Karpas-422 (cell line): ENCODE measurements around the gene SMAD1. TPM values are rescaled to one million over a fixed set of nuclear protein-coding genes. Genes with fewer than 3 reads are reported as not detected.

ENCODE experiments used
- DNase-seq: peaks from one replicate; pipeline ENCODE4 v3.0.0-alpha.2; 2015
- H2AFZ ChIP-seq: fragments of 200-600 bp; sonication (generic); 2 replicates; pipeline ENCODE4 v1.6.1; 2014; ENCODE audit warnings: antibody characterized with exemption, low read length, mixed read lengths
- H3K27ac ChIP-seq: fragments of 200-600 bp; sonication (generic); 2 replicates; pipeline ENCODE4 v1.5.1; 2014; ENCODE audit warnings: mild to moderate bottlenecking, low read length, moderate library complexity
- H3K27me3 ChIP-seq: fragments of 200-600 bp; sonication (generic); 2 replicates; pipeline ENCODE4 v1.6.1; 2014; ENCODE audit warnings: low read length, mixed read lengths
- H3K36me3 ChIP-seq: fragments of 200-600 bp; sonication (generic); 2 replicates; pipeline ENCODE4 v1.6.1; 2014; ENCODE audit warnings: low read length, mixed read lengths; ENCODE audit not compliant: insufficient read depth
- H3K4me1 ChIP-seq: fragments of 200-600 bp; sonication (generic); 2 replicates; pipeline ENCODE4 v1.6.1; 2014; ENCODE audit warnings: mild to moderate bottlenecking, low read length, mixed read lengths
- H3K4me2 ChIP-seq: fragments of 200-600 bp; sonication (generic); 2 replicates; pipeline ENCODE4 v1.6.1; 2014; ENCODE audit warnings: low read length, low read depth, mild to moderate bottlenecking; ENCODE audit not compliant: poor library complexity, severe bottlenecking
- H3K4me3 ChIP-seq: fragments of 200-600 bp; sonication (generic); 2 replicates; pipeline ENCODE4 v1.5.1; 2014; ENCODE audit warnings: mild to moderate bottlenecking, antibody characterized with exemption, low read length, mixed read lengths
- H3K79me2 ChIP-seq: fragments of 200-600 bp; sonication (generic); 2 replicates; pipeline ENCODE4 v1.6.1; 2014; ENCODE audit warnings: mild to moderate bottlenecking, low read length, mixed read lengths
- H3K9ac ChIP-seq: fragments of 200-600 bp; sonication (generic); 2 replicates; pipeline ENCODE4 v1.6.0; 2014; ENCODE audit warnings: low read length
- H3K9me2 ChIP-seq: fragments of 200-600 bp; sonication (generic), shearing (Covaris generic); replicated peaks from 2 replicates; pipeline ENCODE4 v1.6.0; 2014; ENCODE audit warnings: mild to moderate bottlenecking, low read length, moderate library complexity; ENCODE audit not compliant: insufficient read depth
- H3K9me3 ChIP-seq: fragments of 300-700, 200-600 bp; sonication (generic); 2 replicates; pipeline ENCODE4 v1.6.1; 2014; ENCODE audit warnings: low read length, mixed read lengths
- H4K20me1 ChIP-seq: fragments of 200-600 bp; sonication (generic); 2 replicates; pipeline ENCODE4 v1.6.1; 2014; ENCODE audit warnings: mild to moderate bottlenecking, antibody characterized with exemption, low read length, low read depth; ENCODE audit not compliant: insufficient read depth
- total RNA-seq: library from RNA; depleted of rRNA; stranded (reverse); fragments of >200 nt; shearing (Covaris generic); gene quantifications from 2 replicates; pipeline ENCODE4 v1.2.3, GENCODE V29; 2014; ENCODE audit warnings: low replicate concordance; rRNA removed

SMAD1 gene
- not detected in 2 replicates for total RNA-seq

- Histone ChIP-seq H3K27ac (no peak within 1 kb of the TSS), H2AFZ (no peak within 1 kb of the TSS), H3K4me2 (no peak within 1 kb of the TSS), H3K4me1 (peaks cover 12% of the 10 kb centered on the region), H4K20me1 (no peaks in the 10 kb centered on the region), H3K36me3 (no peaks in the 10 kb centered on the region), H3K27me3 (no peaks in the 10 kb centered on the region), H3K79me2 (no peaks in the 10 kb centered on the region), H3K4me3 (no peak within 1 kb of the TSS), H3K9ac (no peak within 1 kb of the TSS), H3K9me2 (no peaks in the 10 kb centered on the region), H3K9me3 (no peaks in the 10 kb centered on the region)
- DNase-seq, result no peak
These were observed at the start of gene SMAD1 for GRCh38 chr4:145481164-145481941. Gene SMAD1 (plus strand): TSS chr4:145481853. CDS start chr4:145514614, 32,761 bp downstream.

GRCh38 chr4:145433684-145434083, 48.0 kb upstream of the SMAD1 start:
- H3K4me3 ChIP-seq, result no peak overlapping the region
- H2AFZ ChIP-seq, result no peak overlapping the region
- H3K9ac ChIP-seq, result no peak overlapping the region
- 0 out of 2 replicates have a peak, but pooled peaks cover 3% of the 10 kb centered on the region for H3K9me3 ChIP-seq
- H4K20me1 ChIP-seq, result no peaks in the 10 kb centered on the region
- no peak for DNase-seq
- H3K4me2 ChIP-seq, result no peak overlapping the region
- no peaks in the 10 kb centered on the region for H3K4me1 ChIP-seq
- no peaks in the 10 kb centered on the region for H3K9me2 ChIP-seq
- no peaks in the 10 kb centered on the region for H3K36me3 ChIP-seq
- no peaks in the 10 kb centered on the region for H3K79me2 ChIP-seq
- no peak overlapping the region for H3K27ac ChIP-seq
- H3K27me3 ChIP-seq, result no peaks in the 10 kb centered on the region

- H3K4me2 ChIP-seq, result no peak overlapping the region
- H3K9me2 ChIP-seq, result no peaks in the 10 kb centered on the region
- H3K4me3 ChIP-seq, result no peak overlapping the region
- H3K9me3 ChIP-seq, result 0 out of 2 replicates have a peak, but pooled peaks cover 3% of the 10 kb centered on the region
- no peak overlapping the region for H2AFZ ChIP-seq
- no peaks in the 10 kb centered on the region for H3K79me2 ChIP-seq
- DNase-seq, result no peak
- H3K9ac ChIP-seq, result no peak overlapping the region
- H4K20me1 ChIP-seq, result no peaks in the 10 kb centered on the region
- no peaks in the 10 kb centered on the region for H3K27me3 ChIP-seq
- no peaks in the 10 kb centered on the region for H3K36me3 ChIP-seq
- no peaks in the 10 kb centered on the region for H3K4me1 ChIP-seq
- H3K27ac ChIP-seq, result no peak overlapping the region
These were observed 46.0 kb upstream of the SMAD1 start for GRCh38 chr4:145435646-145436045.

- H4K20me1 ChIP-seq, result no peaks in the 10 kb centered on the region
- no peaks in the 10 kb centered on the region for H3K36me3 ChIP-seq
- no peak overlapping the region for H3K4me2 ChIP-seq
- H2AFZ ChIP-seq, result no peak overlapping the region
- no peak overlapping the region for H3K4me3 ChIP-seq
- no peaks in the 10 kb centered on the region for H3K27me3 ChIP-seq
- no peak overlapping the region for H3K9ac ChIP-seq
- no peaks in the 10 kb centered on the region for H3K4me1 ChIP-seq
- H3K27ac ChIP-seq, result no peak overlapping the region
- H3K79me2 ChIP-seq, result no peaks in the 10 kb centered on the region
- H3K9me3 ChIP-seq, result 0 out of 2 replicates have a peak, but pooled peaks cover 3% of the 10 kb centered on the region
- DNase-seq, result no peak
- H3K9me2 ChIP-seq, result no peaks in the 10 kb centered on the region
These were observed 45.5 kb upstream of the SMAD1 start for GRCh38 chr4:145436114-145436513.

GRCh38 chr4:145436796-145437195, 44.9 kb upstream of the SMAD1 start:
- H3K27me3 ChIP-seq, result no peaks in the 10 kb centered on the region
- H3K9me2 ChIP-seq, result no peaks in the 10 kb centered on the region
- H3K9me3 ChIP-seq, result 0 out of 2 replicates have a peak, but pooled peaks cover 3% of the 10 kb centered on the region
- no peak overlapping the region for H2AFZ ChIP-seq
- DNase-seq, result no peak
- H3K36me3 ChIP-seq, result no peaks in the 10 kb centered on the region
- no peak overlapping the region for H3K27ac ChIP-seq
- H3K79me2 ChIP-seq, result no peaks in the 10 kb centered on the region
- H3K9ac ChIP-seq, result no peak overlapping the region
- H3K4me2 ChIP-seq, result no peak overlapping the region
- H3K4me1 ChIP-seq, result no peaks in the 10 kb centered on the region
- no peak overlapping the region for H3K4me3 ChIP-seq
- H4K20me1 ChIP-seq, result no peaks in the 10 kb centered on the region

- 0 out of 2 replicates have a peak, but pooled peaks cover 3% of the 10 kb centered on the region for H3K9me3 ChIP-seq
- H3K4me2 ChIP-seq, result no peak overlapping the region
- no peaks in the 10 kb centered on the region for H3K79me2 ChIP-seq
- no peak overlapping the region for H3K4me3 ChIP-seq
- no peaks in the 10 kb centered on the region for H3K27me3 ChIP-seq
- no peaks in the 10 kb centered on the region for H3K9me2 ChIP-seq
- no peaks in the 10 kb centered on the region for H3K4me1 ChIP-seq
- no peak overlapping the region for H3K9ac ChIP-seq
- no peaks in the 10 kb centered on the region for H4K20me1 ChIP-seq
- H3K36me3 ChIP-seq, result no peaks in the 10 kb centered on the region
- no peak overlapping the region for H2AFZ ChIP-seq
- H3K27ac ChIP-seq, result no peak overlapping the region
- no peak for DNase-seq
These were observed 44.2 kb upstream of the SMAD1 start for GRCh38 chr4:145437466-145437865.

- H4K20me1 ChIP-seq, result no peaks in the 10 kb centered on the region
- H3K4me2 ChIP-seq, result no peak overlapping the region
- H3K27me3 ChIP-seq, result no peaks in the 10 kb centered on the region
- no peak overlapping the region for H2AFZ ChIP-seq
- H3K79me2 ChIP-seq, result no peaks in the 10 kb centered on the region
- DNase-seq, result no peak
- H3K9ac ChIP-seq, result no peak overlapping the region
- H3K9me2 ChIP-seq, result no peaks in the 10 kb centered on the region
- no peak overlapping the region for H3K4me3 ChIP-seq
- H3K9me3 ChIP-seq, result 0 out of 2 replicates have a peak, but pooled peaks cover 3% of the 10 kb centered on the region
- no peaks in the 10 kb centered on the region for H3K36me3 ChIP-seq
- H3K27ac ChIP-seq, result no peak overlapping the region
- no peaks in the 10 kb centered on the region for H3K4me1 ChIP-seq
These were observed 43.4 kb upstream of the SMAD1 start for GRCh38 chr4:145438298-145438697.

GRCh38 chr4:145440292-145441007, 41.2 kb upstream of the SMAD1 start:
- Histone ChIP-seq H2AFZ (no peak overlapping the region), H3K9me2 (no peaks in the 10 kb centered on the region), H3K36me3 (no peaks in the 10 kb centered on the region), H3K27me3 (no peaks in the 10 kb centered on the region), H3K79me2 (no peaks in the 10 kb centered on the region), H3K27ac (no peak overlapping the region), H3K9me3 (no peaks in the 10 kb centered on the region), H4K20me1 (no peaks in the 10 kb centered on the region), H3K4me1 (no peaks in the 10 kb centered on the region), H3K4me3 (no peak overlapping the region), H3K9ac (no peak overlapping the region), H3K4me2 (no peak overlapping the region)
- DNase-seq, result no peak
